Upper lobe of right lung (tissue), 1 donor: ENCODE data around the gene IL31. TPM values are rescaled to one million over a fixed set of nuclear protein-coding genes. Genes with fewer than 3 reads are reported as not detected.

Experiments used
- ATAC-seq: fragments of 200-7000 bp; cut with Tn5 transposase; one replicate; pipeline ENCODE4 v1.9.1; 2020; ENCODE audit warnings: mild to moderate bottlenecking, moderate library complexity
- DNase-seq: peaks from one replicate; pipeline ENCODE4 v3.0.0-alpha.2; 2020
- H3K27ac ChIP-seq: fragments of 200-600 bp; one replicate; pipeline ENCODE4 v1.8.0; 2022
- H3K27me3 ChIP-seq: fragments of 200-600 bp; one replicate; pipeline ENCODE4 v1.8.0; 2022; ENCODE audit warnings: mild to moderate bottlenecking
- H3K36me3 ChIP-seq: fragments of 200-600 bp; one replicate; pipeline ENCODE4 v1.8.0; 2022
- H3K4me1 ChIP-seq: fragments of 200-600 bp; one replicate; pipeline ENCODE4 v1.8.0; 2022
- H3K4me3 ChIP-seq: fragments of 200-600 bp; one replicate; pipeline ENCODE4 v1.8.0; 2022; ENCODE audit warnings: mild to moderate bottlenecking
- H3K9me3 ChIP-seq: fragments of 200-600 bp; one replicate; pipeline ENCODE4 v1.8.0; 2022
- intact Hi-C: fragments of 100-400 bp; cut with DNase I; formaldehyde crosslinking; loops from one replicate; pipeline ENCODE4 v1.11.0; 2022
- total RNA-seq: library from RNA; stranded (reverse); fragmentation: NEBNext Ultra II Directional; extraction: Animal tissue kit (Norgen Biotek cat#: 25700); gene quantifications from one replicate; pipeline ENCODE4 v1.2.1, GENCODE V29; 2021
- TF ChIP-seq, protein P1 (sequence below): fragments of 200-600 bp; IDR thresholded peaks from one replicate; pipeline ENCODE4 v1.8.0; 2022; ENCODE audit warnings: antibody characterized with exemption
- donor health status: DM: no; HTN: yes; CAD: no; lungs with severe emphysema.

Gene IL31
- total RNA-seq, 1 donor from 2014 or later: not detected

DNA sequence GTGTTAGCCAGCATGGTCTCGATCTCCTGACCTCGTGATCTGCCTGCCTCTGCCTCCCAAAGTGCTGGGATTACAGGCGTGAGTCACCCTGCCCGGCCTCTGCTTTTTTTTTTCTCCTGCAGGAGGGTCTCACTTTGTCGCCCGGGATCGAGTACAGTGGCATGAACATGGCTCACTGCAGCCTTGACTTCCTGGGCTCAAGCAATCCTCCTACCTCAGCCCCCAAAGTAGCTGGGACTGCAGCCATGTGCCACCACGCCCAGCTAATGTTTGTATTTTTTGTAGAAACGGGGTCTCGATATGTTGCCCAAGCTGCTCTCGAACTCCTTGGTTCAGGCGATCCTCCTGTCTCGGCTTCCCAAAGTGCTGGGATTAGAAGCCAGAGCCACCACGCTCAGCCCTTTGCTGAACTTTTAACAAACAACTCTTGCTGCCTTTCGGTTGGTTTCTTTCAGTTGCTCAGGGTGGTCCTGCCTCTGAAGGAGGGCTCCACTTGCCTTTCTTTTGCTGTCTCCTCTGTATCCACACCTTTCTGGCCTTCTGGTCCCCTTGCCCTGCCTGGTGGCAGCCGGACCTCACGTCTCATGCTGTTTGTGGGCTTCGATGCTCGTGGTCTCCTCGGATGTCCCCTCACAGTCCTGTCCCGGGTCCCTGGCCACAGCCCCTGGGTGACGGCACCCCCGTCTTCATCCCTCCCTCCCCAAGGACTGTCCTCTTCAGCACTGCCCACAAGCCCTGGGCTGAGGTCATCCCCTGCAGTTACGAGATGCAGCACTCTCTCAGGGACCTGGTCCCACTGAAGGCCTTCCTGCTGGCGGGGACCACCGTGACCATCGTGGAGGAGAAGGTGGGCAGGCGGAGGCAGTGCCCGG, 25.7 kb upstream of the IL31 start:
- DNase-seq (peak; percentile 53), ATAC-seq (no peak)
- H3K4me1 ChIP-seq: peaks cover 13% of the 10 kb centered on the region
- peaks cover 60% of the 10 kb centered on the region for H3K27me3 ChIP-seq
- TF ChIP-seq, protein P1, sequence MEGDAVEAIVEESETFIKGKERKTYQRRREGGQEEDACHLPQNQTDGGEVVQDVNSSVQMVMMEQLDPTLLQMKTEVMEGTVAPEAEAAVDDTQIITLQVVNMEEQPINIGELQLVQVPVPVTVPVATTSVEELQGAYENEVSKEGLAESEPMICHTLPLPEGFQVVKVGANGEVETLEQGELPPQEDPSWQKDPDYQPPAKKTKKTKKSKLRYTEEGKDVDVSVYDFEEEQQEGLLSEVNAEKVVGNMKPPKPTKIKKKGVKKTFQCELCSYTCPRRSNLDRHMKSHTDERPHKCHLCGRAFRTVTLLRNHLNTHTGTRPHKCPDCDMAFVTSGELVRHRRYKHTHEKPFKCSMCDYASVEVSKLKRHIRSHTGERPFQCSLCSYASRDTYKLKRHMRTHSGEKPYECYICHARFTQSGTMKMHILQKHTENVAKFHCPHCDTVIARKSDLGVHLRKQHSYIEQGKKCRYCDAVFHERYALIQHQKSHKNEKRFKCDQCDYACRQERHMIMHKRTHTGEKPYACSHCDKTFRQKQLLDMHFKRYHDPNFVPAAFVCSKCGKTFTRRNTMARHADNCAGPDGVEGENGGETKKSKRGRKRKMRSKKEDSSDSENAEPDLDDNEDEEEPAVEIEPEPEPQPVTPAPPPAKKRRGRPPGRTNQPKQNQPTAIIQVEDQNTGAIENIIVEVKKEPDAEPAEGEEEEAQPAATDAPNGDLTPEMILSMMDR: no peak
- intact Hi-C loops: no loop called here
- no peaks in the 10 kb centered on the region for H3K9me3 ChIP-seq
- no peak overlapping the region for H3K27ac ChIP-seq
- H3K36me3 ChIP-seq: no peaks in the 10 kb centered on the region
- H3K4me3 ChIP-seq: no peak overlapping the region

DNA sequence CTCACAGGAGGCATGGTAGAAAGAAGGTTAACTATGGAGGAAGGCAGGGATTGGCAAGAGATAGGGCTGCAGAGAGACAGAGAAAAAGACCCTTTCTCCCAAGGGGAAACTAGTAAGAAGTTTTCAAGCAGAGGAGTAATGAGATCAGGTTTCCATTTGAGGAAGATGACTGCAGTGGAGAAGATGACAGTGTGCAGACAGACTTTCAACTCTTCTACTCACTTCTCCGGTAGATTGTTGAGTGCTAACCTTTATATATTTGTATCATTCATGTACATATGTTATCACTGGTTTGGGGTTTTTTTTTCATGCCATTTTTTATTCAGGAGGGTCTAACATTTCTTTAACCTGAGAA, 23.6 kb upstream of the IL31 start:
- H3K9me3 ChIP-seq: no peaks in the 10 kb centered on the region
- H3K27me3 ChIP-seq: peaks cover 41% of the 10 kb centered on the region
- DNase-seq: no peak
- H3K36me3 ChIP-seq: no peaks in the 10 kb centered on the region
- intact Hi-C loops: no loop called here
- no peak overlapping the region for H3K4me3 ChIP-seq
- H3K27ac ChIP-seq: no peak overlapping the region
- ATAC-seq: no peak
- H3K4me1 ChIP-seq: no peaks in the 10 kb centered on the region
- TF ChIP-seq, protein P1: no peak

DNA sequence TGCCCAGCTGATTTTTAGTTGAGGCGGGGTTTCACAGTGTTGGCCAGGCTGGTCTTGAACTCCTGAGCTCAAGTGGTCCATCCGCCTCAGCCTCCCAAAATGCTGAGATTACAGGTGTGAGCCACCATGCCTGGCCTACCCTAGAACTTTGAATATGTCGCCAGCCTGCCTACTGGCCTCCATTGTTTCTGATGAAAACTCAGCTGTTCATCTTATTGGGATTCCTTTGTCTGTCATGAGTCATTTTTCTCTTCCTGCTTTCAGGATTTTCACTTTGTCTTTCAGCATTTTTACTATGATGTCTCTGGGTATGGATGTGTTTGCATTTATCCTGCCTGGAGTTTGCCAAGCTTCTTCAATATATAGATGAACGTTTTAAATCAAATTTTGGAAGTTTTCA, 21.4 kb upstream of the IL31 start:
- DNase-seq (no peak), ATAC-seq (no peak)
- Histone ChIP-seq H3K27ac (no peak overlapping the region), H3K27me3 (peaks cover 20% of the 10 kb centered on the region), H3K36me3 (no peaks in the 10 kb centered on the region), H3K4me1 (no peaks in the 10 kb centered on the region), H3K4me3 (no peak overlapping the region), H3K9me3 (no peaks in the 10 kb centered on the region)
- TF ChIP-seq, protein P1: no peak
- intact Hi-C loops: no loop called here

DNA sequence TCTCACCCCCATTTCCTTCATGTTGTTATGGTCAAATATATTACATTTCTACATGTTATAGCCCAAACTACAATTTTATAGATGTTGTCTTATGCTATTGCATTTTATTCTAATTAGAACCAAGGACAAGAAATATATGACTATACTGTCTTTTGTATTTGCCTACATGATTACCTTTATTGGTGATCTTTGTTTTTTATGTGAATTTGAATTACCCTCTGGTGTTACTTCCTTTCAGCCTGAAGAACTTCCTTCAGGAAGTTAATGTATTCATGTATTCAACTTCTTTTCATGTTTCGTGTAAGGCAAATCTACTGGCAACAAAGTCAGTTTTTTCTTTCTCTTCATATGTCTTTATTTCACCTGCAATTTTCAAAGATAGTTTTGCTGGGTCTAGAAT, 20.8 kb upstream of the IL31 start:
- H3K27ac ChIP-seq: no peak overlapping the region
- H3K9me3 ChIP-seq: no peaks in the 10 kb centered on the region
- H3K4me3 ChIP-seq: no peak overlapping the region
- DNase-seq: no peak
- H3K4me1 ChIP-seq: no peaks in the 10 kb centered on the region
- H3K36me3 ChIP-seq: no peaks in the 10 kb centered on the region
- H3K27me3 ChIP-seq: peaks cover 14% of the 10 kb centered on the region
- no peak for ATAC-seq
- TF ChIP-seq, protein P1: no peak
- intact Hi-C loops: no loop called here

DNA sequence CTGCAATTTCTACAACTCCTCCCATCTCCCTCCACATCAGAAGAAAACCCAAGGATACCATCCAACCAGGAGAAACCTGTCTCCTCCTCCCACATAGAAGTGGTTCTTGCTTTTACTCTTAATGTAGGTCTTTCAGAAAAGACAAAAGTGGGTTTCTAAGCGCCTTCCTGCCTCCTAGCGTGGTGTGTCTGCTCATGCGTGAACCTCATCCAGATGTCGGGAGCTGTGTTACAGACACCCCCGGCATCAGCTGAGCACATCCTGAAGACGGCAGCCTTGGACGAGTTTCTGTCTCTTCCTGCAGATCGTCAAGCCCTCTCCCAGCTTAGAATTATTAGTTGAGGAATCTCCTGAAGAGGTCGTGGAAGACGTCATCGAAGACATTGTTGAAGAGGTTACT, 18.4 kb upstream of the IL31 start:
- ATAC-seq: no peak
- TF ChIP-seq, protein P1: no peak
- H3K4me3 ChIP-seq: no peak overlapping the region
- H3K9me3 ChIP-seq: no peaks in the 10 kb centered on the region
- intact Hi-C loops: no loop called here
- H3K27ac ChIP-seq: no peak overlapping the region
- no peak for DNase-seq
- H3K4me1 ChIP-seq: no peaks in the 10 kb centered on the region
- no peaks in the 10 kb centered on the region for H3K27me3 ChIP-seq
- H3K36me3 ChIP-seq: no peaks in the 10 kb centered on the region
